GM19025 (cell line): ENCODE results near the gene GJD3.
"Not testable (repeated sequence)": the region's sequence is repeated elsewhere in the genome, so short reads cannot be mapped to it uniquely, and the experiment has no call there.

Experiments used
- ATAC-seq: cut with Tn5 transposase; IDR thresholded peaks from one replicate; pipeline ENCODE4 v1.9.1; 2021; ENCODE audit warnings: mild to moderate bottlenecking, low read depth, moderate library complexity; ENCODE audit not compliant: unreplicated experiment

The GJD3 gene, protein sequence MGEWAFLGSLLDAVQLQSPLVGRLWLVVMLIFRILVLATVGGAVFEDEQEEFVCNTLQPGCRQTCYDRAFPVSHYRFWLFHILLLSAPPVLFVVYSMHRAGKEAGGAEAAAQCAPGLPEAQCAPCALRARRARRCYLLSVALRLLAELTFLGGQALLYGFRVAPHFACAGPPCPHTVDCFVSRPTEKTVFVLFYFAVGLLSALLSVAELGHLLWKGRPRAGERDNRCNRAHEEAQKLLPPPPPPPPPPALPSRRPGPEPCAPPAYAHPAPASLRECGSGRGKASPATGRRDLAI

DNA sequence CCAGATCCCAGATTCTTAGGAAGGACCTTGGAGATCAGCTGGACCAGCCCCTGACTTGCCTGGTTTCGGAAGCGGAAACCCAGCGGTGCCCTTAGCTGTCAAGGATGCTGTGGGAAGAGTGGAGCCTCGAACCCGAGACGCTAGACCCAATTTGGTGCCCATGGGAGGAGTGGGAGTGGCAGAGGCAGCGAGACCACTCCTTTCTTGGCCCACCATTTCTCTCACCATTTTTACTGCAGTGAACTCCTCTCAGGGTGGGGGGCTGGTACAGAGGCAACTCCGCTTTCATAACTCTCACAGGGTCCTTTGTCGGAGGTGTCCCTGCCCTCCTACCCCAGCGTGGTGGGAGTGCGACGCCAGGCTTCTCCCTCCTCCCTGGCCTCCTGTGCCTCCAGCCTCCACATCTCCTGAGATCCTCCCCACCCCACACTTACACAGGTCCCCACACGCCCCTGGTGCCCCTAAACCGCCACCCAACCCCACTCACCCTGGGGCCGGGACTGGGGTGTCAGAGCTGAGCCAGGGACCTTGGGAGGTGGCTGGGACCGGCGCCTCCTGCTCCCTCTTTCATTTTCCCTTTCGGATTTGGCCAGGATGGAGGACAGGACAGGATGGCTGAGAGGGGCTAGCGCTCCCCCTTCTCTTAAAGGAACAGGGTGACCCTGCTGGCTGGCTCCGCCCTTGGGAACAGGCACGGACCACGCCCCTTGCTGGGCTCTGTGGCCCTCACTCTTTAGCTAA is at the start of gene GJD3:
Gene GJD3 (minus strand): TSS at position 617 of the 741 bp plus-strand sequence. CDS start 922 bp downstream, outside the sequence.
- ATAC-seq: no peak

DNA sequence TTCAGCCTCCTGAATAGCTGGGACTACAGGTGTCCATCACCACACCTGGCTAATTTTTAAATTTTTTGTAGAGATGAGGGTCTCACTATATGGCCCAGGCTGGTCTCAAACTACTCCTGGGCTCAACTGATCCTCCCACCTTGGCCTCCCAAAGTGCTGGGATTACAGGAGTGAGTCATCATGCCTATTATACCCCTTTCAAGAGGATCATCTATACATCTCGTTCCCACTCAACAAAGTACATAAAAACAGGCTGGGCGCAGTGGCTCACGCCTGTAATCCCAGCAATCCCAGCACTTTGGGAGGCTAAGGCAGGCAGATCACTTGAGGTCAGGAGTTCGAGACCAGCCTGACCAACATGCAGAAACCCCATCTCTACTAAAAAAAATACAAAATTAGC is 49.8 kb upstream of the GJD3 start:
- ATAC-seq: not testable (repeated sequence)

DNA sequence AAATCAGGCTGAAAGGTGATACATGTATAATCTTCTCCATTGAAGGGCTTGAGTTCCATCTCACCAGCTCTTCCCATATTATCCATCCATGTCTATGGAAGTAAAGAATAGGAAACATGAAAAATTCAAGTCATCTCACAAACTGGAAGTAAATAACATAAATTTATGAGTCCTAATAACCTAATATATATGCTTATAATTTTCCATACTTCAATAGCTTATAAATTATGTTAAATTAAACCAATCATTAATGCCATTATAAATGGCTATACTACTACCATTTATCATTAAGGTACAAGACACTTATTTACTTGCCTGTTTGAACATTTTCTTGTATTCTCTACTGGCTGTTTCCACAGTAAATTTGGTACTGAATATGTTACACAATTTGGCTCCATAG is 48.3 kb upstream of the GJD3 start:
- no peak for ATAC-seq

DNA sequence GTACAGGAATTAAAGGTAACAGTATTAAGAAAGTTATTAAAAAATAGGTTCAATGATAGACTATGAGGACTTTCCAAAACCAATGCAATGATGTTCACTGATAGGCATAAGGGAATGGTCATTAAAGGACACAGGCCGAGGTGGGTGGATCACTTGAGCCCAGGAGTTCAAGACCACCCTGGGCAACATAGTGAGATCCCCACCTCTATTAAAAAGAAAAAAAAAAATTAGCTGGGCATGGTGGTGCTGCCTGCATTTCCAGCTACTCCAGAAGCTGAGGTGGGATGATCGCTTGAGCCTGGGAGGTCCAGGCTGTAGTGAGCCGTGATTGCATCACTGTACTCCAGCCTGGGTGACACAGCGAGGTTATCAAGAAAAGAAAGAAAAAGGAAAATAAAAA is 47.3 kb upstream of the GJD3 start:
- no peak for ATAC-seq

DNA sequence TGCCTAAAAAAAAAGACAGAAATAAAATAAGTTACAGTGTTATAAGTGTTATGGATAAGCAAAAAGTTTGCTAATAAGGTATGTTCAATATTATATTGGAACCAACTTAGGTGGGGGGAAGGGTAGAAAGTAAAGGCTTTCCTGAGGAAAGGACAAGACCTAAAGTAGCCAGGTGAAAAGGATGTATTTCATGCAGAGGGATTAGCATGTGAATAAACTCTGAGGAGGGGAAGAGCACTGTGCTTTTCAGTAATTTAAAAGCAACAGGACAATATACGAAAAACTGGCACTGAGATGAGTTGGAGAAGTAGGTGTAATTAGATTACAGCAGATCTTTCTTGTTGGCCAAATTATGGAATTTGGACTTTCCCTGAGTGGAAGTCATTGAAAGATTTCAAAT is 45.5 kb upstream of the GJD3 start:
- no peak for ATAC-seq

DNA sequence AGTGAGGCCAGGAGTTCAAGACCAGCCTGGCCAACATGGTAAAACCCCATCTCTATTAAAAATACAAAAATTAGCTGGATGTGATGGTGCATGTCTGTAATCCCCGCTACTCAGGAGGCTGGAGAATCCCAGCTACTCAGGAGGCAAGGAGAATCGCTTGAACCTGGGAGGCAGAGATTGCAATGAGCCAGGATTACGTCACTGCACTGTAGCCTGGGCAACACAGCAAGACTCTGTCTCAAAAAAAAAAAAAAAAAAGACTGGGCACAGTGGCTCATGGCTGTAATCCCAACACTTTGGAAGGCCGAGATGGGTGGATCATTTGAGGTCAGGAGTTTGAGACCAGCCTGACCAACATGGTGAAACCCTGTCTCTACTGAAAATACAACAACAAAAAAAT is 45.0 kb upstream of the GJD3 start:
- ATAC-seq: not testable (repeated sequence)

DNA sequence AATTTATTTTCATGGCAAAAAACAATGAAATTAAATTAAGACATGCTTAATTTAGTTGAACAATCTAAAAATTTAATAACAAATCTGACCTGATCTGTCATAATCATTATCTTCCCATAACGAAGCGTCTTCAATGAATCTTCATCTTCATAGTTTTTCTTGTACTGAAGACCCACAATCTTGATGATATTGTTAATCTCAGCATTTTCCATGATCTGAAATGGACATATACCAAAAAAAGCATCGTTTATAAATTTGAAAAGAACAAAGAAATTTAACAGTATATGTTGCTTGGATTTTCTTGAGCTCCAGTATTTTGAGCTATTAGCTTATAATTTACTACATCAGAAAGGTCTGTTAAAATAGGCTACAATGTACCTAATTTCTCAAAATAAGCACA is 42.9 kb upstream of the GJD3 start:
- ATAC-seq: no peak

DNA sequence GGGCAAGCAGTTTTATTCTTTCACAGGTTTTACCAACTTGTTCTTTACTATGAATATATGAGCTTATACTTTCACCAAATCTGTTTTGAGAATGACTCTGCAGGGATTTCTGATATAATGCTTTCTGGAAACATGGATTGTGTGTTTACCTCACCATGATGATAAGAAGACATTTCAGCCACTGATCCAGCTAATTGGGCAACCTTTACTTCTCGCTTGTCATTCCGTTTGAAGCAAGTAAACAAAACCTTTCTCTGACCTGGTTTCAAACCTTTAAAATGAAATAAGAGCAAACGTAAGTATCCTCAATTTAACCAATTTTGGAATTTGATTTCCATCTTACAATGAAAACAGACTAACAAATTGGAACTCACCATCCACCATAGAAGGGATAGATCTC is 39.5 kb upstream of the GJD3 start:
- ATAC-seq: no peak

DNA sequence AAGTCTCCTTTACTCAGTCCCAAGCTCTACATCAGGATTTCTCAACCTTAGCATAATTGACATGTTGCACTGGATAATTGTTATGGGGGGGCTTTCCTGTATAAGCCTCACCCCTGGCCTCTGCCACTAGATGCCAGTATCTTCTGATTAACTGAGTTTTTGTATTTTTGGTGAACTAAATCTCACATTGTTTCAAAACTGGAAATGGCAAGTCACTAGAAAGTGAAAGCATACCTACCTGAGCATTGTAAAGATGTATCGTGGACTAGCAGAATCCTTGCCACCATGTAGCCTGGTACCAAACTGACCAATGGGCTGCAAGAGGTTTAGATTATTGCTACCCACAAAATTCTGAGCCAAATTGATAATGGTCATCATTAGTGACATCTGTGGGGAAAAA is 38.1 kb upstream of the GJD3 start:
- ATAC-seq: no peak

DNA sequence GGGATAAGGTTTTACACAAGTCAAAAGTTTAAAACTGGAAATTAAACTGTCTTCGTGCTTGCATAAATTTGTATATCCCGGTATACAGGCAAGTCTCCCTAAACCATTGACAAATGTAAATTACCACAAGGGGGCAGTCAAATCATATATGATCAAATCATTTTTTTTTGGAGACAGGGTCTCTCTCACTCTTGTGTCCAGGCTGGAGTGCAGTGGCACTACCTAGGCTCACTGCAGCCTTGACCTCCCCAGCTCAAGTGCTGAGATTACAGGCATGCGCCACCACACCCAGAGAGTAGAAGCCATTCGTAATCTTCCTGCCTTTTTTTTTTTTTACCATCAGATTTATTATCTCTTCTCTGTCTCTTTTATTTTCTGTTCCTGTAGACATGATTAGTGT is 34.6 kb upstream of the GJD3 start:
- ATAC-seq: no peak

DNA sequence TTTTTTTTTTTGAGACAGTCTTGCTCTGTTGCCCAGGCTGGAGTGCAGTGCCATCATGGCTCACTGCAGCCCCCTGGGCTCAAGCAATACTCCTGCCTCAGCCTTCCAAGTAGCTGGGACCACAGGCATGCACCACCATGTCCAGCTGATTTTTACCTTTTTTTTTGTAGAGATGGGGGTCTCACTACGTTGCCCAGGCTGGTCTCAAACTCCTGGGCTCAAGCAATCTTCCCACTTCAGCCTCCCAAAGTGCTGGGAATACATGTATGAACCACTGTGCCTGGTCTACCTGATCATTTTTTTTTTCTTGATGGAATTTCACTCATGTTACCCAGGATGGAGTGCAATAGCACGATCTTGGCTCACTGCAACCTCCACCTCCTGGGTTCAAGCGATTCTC is 22.0 kb upstream of the GJD3 start:
- ATAC-seq: not testable (repeated sequence)

DNA sequence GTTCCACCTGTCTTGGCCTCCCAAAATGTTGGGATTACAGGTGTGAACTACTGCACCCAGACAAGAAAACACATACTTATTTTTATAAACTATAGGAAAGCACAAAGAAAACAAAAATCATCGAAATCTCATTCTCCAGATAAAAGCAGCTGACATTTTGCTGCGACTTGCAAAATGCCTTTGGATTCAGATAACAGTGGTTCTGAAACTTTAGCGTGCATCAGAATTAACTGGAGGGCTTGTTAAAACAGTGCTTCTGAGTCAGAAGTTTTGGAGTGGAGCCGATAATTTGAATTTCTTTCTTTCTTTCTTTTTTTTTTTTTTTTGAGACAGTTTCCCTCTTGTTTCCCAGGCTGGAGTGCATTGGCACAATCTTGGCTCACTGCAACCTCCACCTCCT is 17.7 kb upstream of the GJD3 start:
- ATAC-seq: no peak

DNA sequence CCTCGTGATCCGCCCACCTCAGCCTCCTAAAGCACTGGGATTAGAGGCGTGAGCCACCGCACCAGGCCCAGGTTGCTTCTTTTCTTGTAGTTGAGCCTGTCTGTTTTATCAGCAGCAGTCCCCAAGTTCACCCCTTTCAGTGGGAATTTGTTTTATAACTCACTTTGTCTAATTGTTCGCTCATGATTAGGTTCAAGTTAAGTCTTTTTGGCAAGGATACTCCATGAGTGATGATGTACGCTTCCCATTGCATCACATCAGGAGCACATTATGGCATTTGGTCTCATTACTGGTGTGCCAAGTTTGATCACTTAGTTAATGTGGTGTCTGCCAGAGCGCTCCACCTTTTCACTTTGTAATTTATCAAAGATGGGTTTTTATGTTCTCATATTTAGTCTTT is 14.4 kb upstream of the GJD3 start:
- ATAC-seq: no peak

DNA sequence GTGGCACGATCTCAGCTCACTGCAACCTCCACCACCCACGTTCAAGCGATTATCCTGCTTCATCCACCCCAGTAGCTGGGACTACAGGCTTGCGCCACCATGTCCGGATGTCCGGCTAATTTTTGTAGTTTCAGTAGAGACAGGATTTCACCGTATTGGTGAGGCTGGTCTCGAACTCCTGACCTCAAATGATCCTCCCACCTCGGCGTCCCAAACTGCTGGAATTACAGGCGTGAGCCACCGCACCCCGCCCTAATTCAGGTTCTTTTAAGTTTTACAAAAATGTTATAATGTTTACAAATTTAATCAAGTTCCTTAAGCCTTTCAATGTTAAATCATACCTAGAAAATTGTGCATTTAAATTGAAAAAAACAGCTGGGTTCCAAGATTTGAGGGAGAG is 13.3 kb upstream of the GJD3 start:
- ATAC-seq: no peak

DNA sequence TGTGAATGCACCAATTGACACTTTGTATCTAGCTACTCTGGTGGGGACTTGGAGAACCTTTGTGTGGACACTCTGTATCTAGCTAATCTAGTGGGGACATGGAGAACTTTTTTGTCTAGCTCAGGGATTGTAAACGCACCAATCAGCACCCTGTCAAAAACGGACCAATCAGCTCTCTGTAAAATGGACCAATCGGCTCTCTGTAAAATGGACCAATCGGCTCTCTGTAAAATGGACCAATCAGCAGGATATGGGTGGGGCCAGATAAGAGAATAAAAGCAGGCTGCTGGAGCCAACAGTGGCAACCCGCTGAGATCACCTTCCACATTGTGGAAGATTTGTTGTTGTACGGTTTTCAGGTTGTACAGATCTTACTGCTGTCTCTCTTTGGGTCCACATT is 12.0 kb upstream of the GJD3 start:
- ATAC-seq: not testable (repeated sequence)

DNA sequence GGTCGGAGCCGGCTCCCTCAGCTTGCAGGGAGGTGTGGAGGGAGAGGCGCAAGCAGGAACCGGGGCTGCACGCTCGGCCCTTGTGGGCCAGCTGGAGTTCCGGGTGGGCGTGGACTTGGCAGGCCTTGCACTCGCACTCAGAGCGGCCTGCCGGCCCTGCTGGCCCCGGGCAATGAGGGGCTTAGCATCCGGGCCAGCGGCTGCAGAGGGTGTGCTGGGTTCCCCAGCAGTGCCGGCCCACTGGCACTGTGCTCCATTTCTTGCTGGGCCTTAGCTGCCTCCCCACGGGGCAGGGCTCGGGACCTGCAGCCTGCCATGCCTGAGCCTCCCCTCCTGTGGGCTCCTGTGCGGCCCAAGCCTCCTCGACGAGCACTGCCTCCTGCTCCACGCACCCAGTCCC is 11.2 kb upstream of the GJD3 start:
- not testable (repeated sequence) for ATAC-seq

DNA sequence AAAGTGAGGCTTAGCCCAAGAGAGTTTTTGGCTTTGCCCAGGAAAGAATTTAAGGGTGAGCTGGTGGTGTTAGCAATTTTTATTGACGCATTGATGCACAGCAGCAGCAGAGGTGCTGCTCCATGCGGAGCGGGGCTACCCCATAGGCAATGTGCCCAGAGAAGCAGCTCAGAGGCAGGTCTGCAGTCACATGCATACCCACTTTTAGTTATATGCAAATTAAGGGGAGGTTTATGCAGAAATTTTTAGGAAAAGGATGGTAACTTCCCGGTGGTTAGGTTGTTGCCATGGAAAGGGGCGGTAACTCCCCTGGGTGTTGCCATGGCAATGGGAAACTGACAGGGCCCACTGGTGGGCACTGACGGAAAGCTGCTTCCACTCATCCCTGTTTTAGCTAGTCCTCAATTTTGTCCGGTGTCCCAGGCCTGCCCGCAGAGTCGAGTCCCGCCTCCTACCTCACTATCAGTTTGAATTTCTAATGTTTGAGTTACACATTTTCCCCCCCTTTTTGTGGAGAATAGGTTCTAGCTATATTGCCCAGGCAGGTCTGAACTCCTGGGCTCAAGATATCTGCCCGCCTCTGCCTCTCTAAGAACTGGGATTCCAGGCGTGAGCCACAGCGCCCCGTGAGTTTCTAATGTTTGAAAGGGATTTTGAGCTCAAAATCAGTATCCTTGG is 10.4 kb upstream of the GJD3 start:
- ATAC-seq: no peak

DNA sequence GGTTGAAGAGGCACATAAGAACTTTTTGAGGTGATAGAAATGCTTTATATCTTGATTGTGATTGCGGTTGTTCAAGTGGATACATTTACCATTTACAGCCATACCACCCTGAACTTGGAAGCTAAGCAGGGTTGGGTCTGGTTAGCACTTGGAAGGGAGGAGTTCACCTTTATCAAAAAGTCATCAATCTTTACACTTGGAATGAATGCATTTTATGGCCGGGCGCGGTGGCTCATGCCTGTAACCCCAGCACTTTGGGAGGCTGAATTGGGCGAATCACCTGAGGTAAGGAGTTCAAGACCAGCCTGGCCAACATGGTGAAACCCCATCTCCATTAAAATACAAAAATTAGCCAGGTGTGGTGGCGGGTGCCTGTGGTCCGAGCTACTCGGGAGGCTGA is 9.5 kb upstream of the GJD3 start:
- ATAC-seq: no peak

DNA sequence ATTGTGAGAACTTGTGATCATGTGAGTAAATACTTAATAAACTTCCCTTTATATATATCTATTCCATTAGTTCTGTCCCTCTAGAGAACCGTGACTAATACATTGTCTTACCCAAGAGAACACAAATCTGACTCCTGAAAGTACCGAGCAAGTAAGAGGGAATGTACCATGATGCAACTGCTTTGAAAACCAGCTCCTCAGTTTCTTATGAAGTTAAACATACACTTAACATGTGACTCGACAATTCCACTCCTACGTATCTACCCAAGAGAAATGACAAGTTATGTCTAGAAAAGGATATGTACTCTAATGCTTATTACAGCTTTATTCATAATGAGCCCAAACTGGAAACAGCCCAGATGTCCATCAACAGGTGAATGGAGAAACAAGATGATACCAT is 8.8 kb upstream of the GJD3 start:
- ATAC-seq: no peak

DNA sequence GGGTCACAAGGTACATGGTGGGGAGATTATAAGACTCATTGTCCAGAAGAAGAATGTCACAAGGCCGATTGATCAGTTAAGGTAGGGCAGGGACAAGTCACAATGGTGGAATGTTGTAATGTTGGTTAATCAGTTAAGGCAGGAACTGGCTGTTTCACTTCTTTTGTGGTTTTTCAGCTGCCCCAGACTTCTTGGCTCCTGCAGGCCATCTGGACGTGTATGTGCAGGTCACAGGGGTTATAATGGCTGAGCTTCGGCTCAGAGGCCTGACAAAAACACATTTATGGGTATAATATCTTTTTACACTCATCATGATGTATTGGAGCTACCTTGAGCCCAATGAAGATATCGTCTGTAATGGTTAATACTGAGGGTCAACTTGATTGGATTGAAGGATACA is 8.1 kb upstream of the GJD3 start:
- ATAC-seq: not testable (repeated sequence)

DNA sequence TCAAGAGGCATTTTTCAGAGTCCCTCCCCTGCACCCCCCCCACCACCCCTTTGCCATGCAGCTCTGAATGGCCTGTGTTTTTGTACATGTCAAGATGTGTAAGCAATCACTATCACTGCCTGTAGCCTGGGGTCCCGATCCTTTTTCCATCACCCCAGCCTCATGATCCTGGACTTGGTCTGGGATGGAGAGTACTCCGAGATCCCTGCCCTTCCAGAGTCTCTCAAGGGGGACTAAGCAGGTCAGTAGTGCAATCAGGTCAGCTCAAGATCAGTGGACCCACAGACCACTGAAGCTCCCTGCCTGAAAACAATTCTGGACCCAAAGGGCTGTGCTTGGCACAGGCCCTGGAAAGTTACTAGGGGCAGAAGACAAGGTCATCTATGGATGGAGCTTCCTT is 7.5 kb upstream of the GJD3 start:
- no peak for ATAC-seq
